ENCODE results near the gene CRMP1.

GRCh38 chr4:5823542-5824211 lies 69.2 kb downstream of the CRMP1 start:
- TF ChIP-seq CTCF (IDR thresholded peaks at IDR 0.05) (no peak), EP300 (IDR thresholded peaks at IDR 0.05) (no peak)
